ENCODE measurements around the gene FTO.

GRCh38 chr16:53892155-53892554 lies 188.2 kb downstream of the FTO start:
- TF ChIP-seq EZH2 (IDR thresholded peaks at IDR 0.05; ENCODE audit: borderline replicate concordance, insufficient read depth, low read length, poor library complexity, severe bottlenecking) (no peak), CTCF (IDR thresholded peaks at IDR 0.05; ENCODE audit: poor library complexity, severe bottlenecking) (peak; percentile 89), REST (IDR thresholded peaks at IDR 0.05; ENCODE audit: borderline replicate concordance) (peak; percentile 22)

All from neural cell (in vitro differentiated cells).